DND-41 (cell line): ENCODE data around the gene RAB34.

Experiments used
- ATAC-seq: fragments of 200-7000 bp; cut with Tn5 transposase; 3 replicates; pipeline ENCODE4 v1.9.1; 2021; ENCODE audit warnings: low read depth; ENCODE audit not compliant: insufficient read depth
- DNase-seq: peaks from one replicate; pipeline ENCODE4 v3.0.0-alpha.2; 2020
- H2AFZ ChIP-seq: 2 replicates; pipeline ENCODE4 v1.6.0; 2012; ENCODE audit warnings: low read depth, low read length
- H3K27ac ChIP-seq: 2 replicates; pipeline ENCODE4 v1.5.1; 2012; ENCODE audit warnings: low read length, inconsistent platforms
- H3K27me3 ChIP-seq: fragments of 200-600 bp; sonication (generic); 2 replicates; pipeline ENCODE4 v1.6.0; 2012; ENCODE audit warnings: low read length, mild to moderate bottlenecking, inconsistent platforms; ENCODE audit not compliant: insufficient read depth, poor library complexity
- H3K36me3 ChIP-seq: 2 replicates; pipeline ENCODE4 v1.5.1; 2012; ENCODE audit warnings: low read length, inconsistent platforms; ENCODE audit not compliant: insufficient read depth
- H3K4me1 ChIP-seq: 2 replicates; pipeline ENCODE4 v1.5.1; 2012; ENCODE audit warnings: mild to moderate bottlenecking, low read length; ENCODE audit not compliant: insufficient read depth
- H3K4me2 ChIP-seq: 2 replicates; pipeline ENCODE4 v1.6.0; 2012; ENCODE audit warnings: mild to moderate bottlenecking, moderate library complexity, low read length, inconsistent platforms; ENCODE audit not compliant: insufficient read depth
- H3K4me3 ChIP-seq, 2 experiments: fragments of 200-600 bp in 1 of 2; shearing (Covaris generic) in 1 of 2; 2 replicates each; pipeline ENCODE4 v1.5.1; 2012 to 2016; ENCODE audit warnings: inconsistent platforms in 2 of 2, low read length in 2 of 2, mild to moderate bottlenecking in 2 of 2, low read depth in 1 of 2, moderate library complexity in 1 of 2
- H3K79me2 ChIP-seq: 2 replicates; pipeline ENCODE4 v1.6.0; 2012; ENCODE audit warnings: low read length, inconsistent platforms; ENCODE audit not compliant: insufficient read depth
- H3K9ac ChIP-seq: 2 replicates; pipeline ENCODE4 v1.6.0; 2012; ENCODE audit warnings: low read depth, mild to moderate bottlenecking, inconsistent platforms, low read length, moderate library complexity
- H3K9me3 ChIP-seq: 2 replicates; pipeline ENCODE4 v1.5.1; 2012; ENCODE audit warnings: low read length, moderate library complexity, mild to moderate bottlenecking, inconsistent platforms; ENCODE audit not compliant: insufficient read depth, severe bottlenecking
- H4K20me1 ChIP-seq: 2 replicates; pipeline ENCODE4 v1.6.0; 2012; ENCODE audit warnings: low read length; ENCODE audit not compliant: insufficient read depth
- EZH2 ChIP-seq: IDR thresholded peaks from 3 replicates; pipeline ENCODE4 v1.6.1; 2012; ENCODE audit warnings: borderline replicate concordance, low read depth, mild to moderate bottlenecking, moderate library complexity, low read length, inconsistent platforms; ENCODE audit not compliant: severe bottlenecking
- TF ChIP-seq, protein P1 (sequence below): IDR thresholded peaks from 2 replicates; pipeline ENCODE4 v1.5.1; 2012; ENCODE audit warnings: borderline replicate concordance, low read length, moderate library complexity, mild to moderate bottlenecking; ENCODE audit not compliant: poor library complexity, severe bottlenecking; ENCODE audit errors: extremely low read depth

RAB34 gene

GRCh38 chr17:28748852-28749515, 31.3 kb upstream of the RAB34 start:
- ATAC-seq (no peak), DNase-seq (no peak)
- no peaks in the 10 kb centered on the region for H3K9me3 ChIP-seq
- H3K27ac ChIP-seq = no peak overlapping the region
- peaks cover 58% of the 10 kb centered on the region for H4K20me1 ChIP-seq
- no peaks in the 10 kb centered on the region for H3K27me3 ChIP-seq
- H2AFZ ChIP-seq = no peak overlapping the region
- peaks cover 27% of the 10 kb centered on the region for H3K4me1 ChIP-seq
- H3K4me3 ChIP-seq = no peak overlapping the region
- H3K36me3 ChIP-seq = peaks cover 64% of the 10 kb centered on the region
- TF ChIP-seq, protein P1, sequence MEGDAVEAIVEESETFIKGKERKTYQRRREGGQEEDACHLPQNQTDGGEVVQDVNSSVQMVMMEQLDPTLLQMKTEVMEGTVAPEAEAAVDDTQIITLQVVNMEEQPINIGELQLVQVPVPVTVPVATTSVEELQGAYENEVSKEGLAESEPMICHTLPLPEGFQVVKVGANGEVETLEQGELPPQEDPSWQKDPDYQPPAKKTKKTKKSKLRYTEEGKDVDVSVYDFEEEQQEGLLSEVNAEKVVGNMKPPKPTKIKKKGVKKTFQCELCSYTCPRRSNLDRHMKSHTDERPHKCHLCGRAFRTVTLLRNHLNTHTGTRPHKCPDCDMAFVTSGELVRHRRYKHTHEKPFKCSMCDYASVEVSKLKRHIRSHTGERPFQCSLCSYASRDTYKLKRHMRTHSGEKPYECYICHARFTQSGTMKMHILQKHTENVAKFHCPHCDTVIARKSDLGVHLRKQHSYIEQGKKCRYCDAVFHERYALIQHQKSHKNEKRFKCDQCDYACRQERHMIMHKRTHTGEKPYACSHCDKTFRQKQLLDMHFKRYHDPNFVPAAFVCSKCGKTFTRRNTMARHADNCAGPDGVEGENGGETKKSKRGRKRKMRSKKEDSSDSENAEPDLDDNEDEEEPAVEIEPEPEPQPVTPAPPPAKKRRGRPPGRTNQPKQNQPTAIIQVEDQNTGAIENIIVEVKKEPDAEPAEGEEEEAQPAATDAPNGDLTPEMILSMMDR = no peak
- TF ChIP-seq EZH2 = no peak
- H3K9ac ChIP-seq = no peak overlapping the region
- H3K4me2 ChIP-seq = no peak overlapping the region
- peaks cover 41% of the 10 kb centered on the region for H3K79me2 ChIP-seq

DNA sequence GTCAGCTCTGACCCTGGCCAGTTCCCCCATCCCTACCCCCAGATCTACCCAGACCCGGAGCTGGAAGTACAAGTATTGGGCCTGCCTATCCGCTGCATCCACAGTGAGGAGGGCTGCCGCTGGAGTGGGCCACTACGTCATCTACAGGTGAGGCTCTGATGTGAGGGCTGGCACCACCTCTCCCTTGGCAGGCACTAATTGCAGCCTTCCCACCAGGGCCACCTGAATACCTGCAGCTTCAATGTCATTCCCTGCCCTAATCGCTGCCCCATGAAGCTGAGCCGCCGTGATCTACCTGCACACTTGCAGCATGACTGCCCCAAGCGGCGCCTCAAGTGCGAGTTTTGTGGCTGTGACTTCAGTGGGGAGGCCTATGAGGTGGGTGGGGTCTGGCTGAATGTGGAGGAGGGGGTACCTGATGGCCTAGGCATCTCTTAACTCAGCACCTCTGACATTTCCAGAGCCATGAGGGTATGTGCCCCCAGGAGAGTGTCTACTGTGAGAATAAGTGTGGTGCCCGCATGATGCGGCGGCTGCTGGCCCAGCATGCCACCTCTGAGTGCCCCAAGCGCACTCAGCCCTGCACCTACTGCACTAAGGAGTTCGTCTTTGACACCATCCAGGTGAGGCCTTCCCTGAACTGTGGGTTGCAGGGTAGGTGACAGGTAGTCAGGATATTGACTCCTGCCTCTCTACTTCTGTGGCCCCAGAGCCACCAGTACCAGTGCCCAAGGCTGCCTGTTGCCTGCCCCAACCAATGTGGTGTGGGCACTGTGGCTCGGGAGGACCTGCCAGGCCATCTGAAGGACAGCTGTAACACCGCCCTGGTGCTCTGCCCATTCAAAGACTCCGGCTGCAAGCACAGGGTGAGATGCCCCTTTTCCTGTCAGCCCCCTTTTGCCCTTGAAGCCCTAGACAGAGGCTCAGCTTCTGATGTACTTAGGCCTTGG, 30.4 kb upstream of the RAB34 start:
- Histone ChIP-seq H3K79me2 (peaks cover 42% of the 10 kb centered on the region), H4K20me1 (peaks cover 58% of the 10 kb centered on the region), H3K27me3 (no peaks in the 10 kb centered on the region), H3K9me3 (no peaks in the 10 kb centered on the region), H3K4me1 (peaks cover 33% of the 10 kb centered on the region), H2AFZ (no peak overlapping the region), H3K4me2 (no peak overlapping the region), H3K4me3 (no peak overlapping the region), H3K27ac (no peak overlapping the region), H3K9ac (no peak overlapping the region), H3K36me3 (peaks cover 64% of the 10 kb centered on the region)
- no peak for DNase-seq
- TF ChIP-seq EZH2 = no peak
- TF ChIP-seq, protein P1 = no peak
- ATAC-seq = no peak

GRCh38 chr17:28747051-28747691, 29.5 kb upstream of the RAB34 start:
- Histone ChIP-seq H4K20me1 (peaks cover 58% of the 10 kb centered on the region), H3K4me2 (no peak overlapping the region; the same call in 1 of the 2 replicates), H3K4me1 (peaks cover 36% of the 10 kb centered on the region), H3K36me3 (peaks cover 62% of the 10 kb centered on the region), H3K9me3 (no peaks in the 10 kb centered on the region), H3K27me3 (no peaks in the 10 kb centered on the region), H3K9ac (no peak overlapping the region), H2AFZ (no peak overlapping the region), H3K4me3 (no peak overlapping the region), H3K79me2 (peaks cover 42% of the 10 kb centered on the region), H3K27ac (no peak overlapping the region)
- no peak for ATAC-seq
- TF ChIP-seq EZH2 = no peak
- TF ChIP-seq, protein P1 = no peak
- DNase-seq = no peak
